ENCODE data around the gene TTC23. TPM values are rescaled to one million over a fixed set of nuclear protein-coding genes. Genes with fewer than 3 reads are reported as not detected.

The TTC23 gene
- total RNA-seq, 1 donor from 2014 or later: 45.3 TPM

DNA sequence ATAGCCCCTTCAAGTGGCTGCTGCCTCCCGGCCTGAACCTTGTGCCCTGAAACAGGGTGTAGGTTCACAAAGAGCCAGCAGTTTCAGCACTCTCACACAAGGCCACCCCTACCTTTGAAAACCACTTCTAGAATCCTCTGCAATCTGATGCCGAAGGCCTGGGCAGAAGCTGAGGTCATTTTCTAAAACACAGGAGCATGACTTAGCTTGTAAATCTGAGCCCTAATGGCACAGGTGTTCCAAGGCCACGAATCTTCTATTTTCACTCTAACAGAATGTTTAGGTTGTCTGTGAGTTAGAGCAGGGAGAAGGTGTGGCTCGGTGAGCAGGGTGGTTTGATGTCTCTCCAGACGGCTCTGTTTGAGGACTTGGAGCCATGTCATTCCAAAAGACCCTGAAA lies 82.2 kb downstream of the TTC23 start:
- Mint-ChIP-seq H3K27me3 (ENCODE audit: insufficient read depth, low read depth) (peaks cover 5% of the 10 kb centered on the region), H3K4me3 (no peak overlapping the region), H3K4me1 (no peaks in the 10 kb centered on the region), H3K9me3 (no peaks in the 10 kb centered on the region), H3K36me3 (peaks cover 15% of the 10 kb centered on the region), H3K27ac (no peak overlapping the region)
- no peak for DNase-seq (ENCODE audit: low spot score)
- H3K9ac ChIP-seq: no peak overlapping the region
- H3K27ac ChIP-seq: no peak overlapping the region
- no peaks in the 10 kb centered on the region for H3K36me3 ChIP-seq
- H3K4me3 ChIP-seq: no peak overlapping the region
- H4K20me1 ChIP-seq (ENCODE audit: low read depth): no peaks in the 10 kb centered on the region
- no peaks in the 10 kb centered on the region for H3F3A ChIP-seq (ENCODE audit: low read depth)
- H3K27me3 ChIP-seq: no peaks in the 10 kb centered on the region
- no peaks in the 10 kb centered on the region for H3K9me3 ChIP-seq (ENCODE audit: low read depth)
- TF ChIP-seq EZH2phosphoT487 (IDR thresholded peaks at IDR 0.05) (no peak), EZH2 (IDR thresholded peaks at IDR 0.05) (no peak)
- TF ChIP-seq, protein P1, sequence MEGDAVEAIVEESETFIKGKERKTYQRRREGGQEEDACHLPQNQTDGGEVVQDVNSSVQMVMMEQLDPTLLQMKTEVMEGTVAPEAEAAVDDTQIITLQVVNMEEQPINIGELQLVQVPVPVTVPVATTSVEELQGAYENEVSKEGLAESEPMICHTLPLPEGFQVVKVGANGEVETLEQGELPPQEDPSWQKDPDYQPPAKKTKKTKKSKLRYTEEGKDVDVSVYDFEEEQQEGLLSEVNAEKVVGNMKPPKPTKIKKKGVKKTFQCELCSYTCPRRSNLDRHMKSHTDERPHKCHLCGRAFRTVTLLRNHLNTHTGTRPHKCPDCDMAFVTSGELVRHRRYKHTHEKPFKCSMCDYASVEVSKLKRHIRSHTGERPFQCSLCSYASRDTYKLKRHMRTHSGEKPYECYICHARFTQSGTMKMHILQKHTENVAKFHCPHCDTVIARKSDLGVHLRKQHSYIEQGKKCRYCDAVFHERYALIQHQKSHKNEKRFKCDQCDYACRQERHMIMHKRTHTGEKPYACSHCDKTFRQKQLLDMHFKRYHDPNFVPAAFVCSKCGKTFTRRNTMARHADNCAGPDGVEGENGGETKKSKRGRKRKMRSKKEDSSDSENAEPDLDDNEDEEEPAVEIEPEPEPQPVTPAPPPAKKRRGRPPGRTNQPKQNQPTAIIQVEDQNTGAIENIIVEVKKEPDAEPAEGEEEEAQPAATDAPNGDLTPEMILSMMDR (IDR thresholded peaks at IDR 0.05): no peak
- no peaks in the 10 kb centered on the region for H3K79me2 ChIP-seq (ENCODE audit: low read depth)
- H3K4me1 ChIP-seq: no peaks in the 10 kb centered on the region
- no peak overlapping the region for H3K4me2 ChIP-seq
- H2AFZ ChIP-seq (replicated peaks): no peak overlapping the region

- Histone ChIP-seq H3K36me3 (no peaks in the 10 kb centered on the region), H3K79me2 (ENCODE audit: low read depth) (no peaks in the 10 kb centered on the region), H3K9ac (no peak overlapping the region), H2AFZ (replicated peaks) (no peak overlapping the region), H3K27me3 (no peaks in the 10 kb centered on the region), H3K4me2 (no peak overlapping the region), H4K20me1 (ENCODE audit: low read depth) (no peaks in the 10 kb centered on the region), H3K4me1 (no peaks in the 10 kb centered on the region), H3K9me3 (ENCODE audit: low read depth) (no peaks in the 10 kb centered on the region), H3K27ac (no peak overlapping the region), H3K4me3 (no peak overlapping the region), H3F3A (ENCODE audit: low read depth) (no peaks in the 10 kb centered on the region)
- Mint-ChIP-seq H3K9me3 (no peaks in the 10 kb centered on the region), H3K4me3 (no peak overlapping the region), H3K27ac (no peak overlapping the region), H3K4me1 (no peaks in the 10 kb centered on the region), H3K36me3 (peaks cover 15% of the 10 kb centered on the region), H3K27me3 (ENCODE audit: insufficient read depth, low read depth) (peaks cover 5% of the 10 kb centered on the region)
- no peak for DNase-seq (ENCODE audit: low spot score)
- no peak for TF ChIP-seq EZH2phosphoT487 (IDR thresholded peaks at IDR 0.05)
- TF ChIP-seq, protein P1 (IDR thresholded peaks at IDR 0.05): no peak
- no peak for TF ChIP-seq EZH2 (IDR thresholded peaks at IDR 0.05)
Observed at GRCh38 chr15:99165956-99166689, 83.3 kb downstream of the TTC23 start.

- no peak for DNase-seq (ENCODE audit: low spot score)
- Mint-ChIP-seq H3K27me3 (ENCODE audit: insufficient read depth, low read depth) (peaks cover 7% of the 10 kb centered on the region), H3K27ac (no peak overlapping the region), H3K4me1 (peaks cover under 1% of the 10 kb centered on the region), H3K4me3 (no peak overlapping the region), H3K36me3 (peaks cover 15% of the 10 kb centered on the region), H3K9me3 (no peaks in the 10 kb centered on the region)
- Histone ChIP-seq H3K4me1 (peaks cover under 1% of the 10 kb centered on the region), H3K9me3 (ENCODE audit: low read depth) (no peaks in the 10 kb centered on the region), H3K27ac (no peak overlapping the region), H3K27me3 (no peaks in the 10 kb centered on the region), H3K4me2 (no peak overlapping the region), H3K36me3 (no peaks in the 10 kb centered on the region), H3K79me2 (ENCODE audit: low read depth) (no peaks in the 10 kb centered on the region), H3K9ac (no peak overlapping the region), H3F3A (ENCODE audit: low read depth) (no peaks in the 10 kb centered on the region), H3K4me3 (no peak overlapping the region), H4K20me1 (ENCODE audit: low read depth) (no peaks in the 10 kb centered on the region), H2AFZ (replicated peaks) (no peak overlapping the region)
- TF ChIP-seq, protein P1 (IDR thresholded peaks at IDR 0.05): no peak
- no peak for TF ChIP-seq EZH2 (IDR thresholded peaks at IDR 0.05)
- no peak for TF ChIP-seq EZH2phosphoT487 (IDR thresholded peaks at IDR 0.05)
Observed at GRCh38 chr15:99165020-99165790, 84.2 kb downstream of the TTC23 start.

Measured in neural progenitor cell (in vitro differentiated cells).